Gastrocnemius medialis (tissue), 4 donors: Measurements from ENCODE around the gene TSPAN9. TPM values are rescaled to one million over a fixed set of nuclear protein-coding genes. Genes with fewer than 3 reads are reported as not detected.

Source experiments
- ATAC-seq, 2 donors: fragments of 150-250 bp; one replicate each; pipeline ENCODE4 v1.9.1; 2016
- DNase-seq, 2 donors: peaks; one replicate each; pipeline ENCODE4 v3.0.0-alpha.2; 2019
- H3K27ac ChIP-seq, 4 donors: fragments of 200-600 bp; sonication (generic); 1 replicate in 1 of 4; 2 replicates in 3 of 4; pipeline ENCODE4 v1.5.1; 2016 to 2018; ENCODE audit warnings: mild to moderate bottlenecking in 2 of 4, moderate library complexity in 1 of 4
- H3K27me3 ChIP-seq, 3 donors: fragments of 200-600 bp; sonication (generic) in 2 of 3; 1 replicate in 1 of 3; 2 replicates in 2 of 3; pipeline versions ENCODE4 v1.5.1 to v1.6.0; 2016 to 2019; ENCODE audit warnings: mild to moderate bottlenecking in 1 of 3, moderate library complexity in 1 of 3
- H3K36me3 ChIP-seq, 2 donors: fragments of 200-600 bp; sonication (generic) in 1 of 2; one replicate each; pipeline ENCODE4 v1.5.1; 2017 to 2018
- H3K4me1 ChIP-seq, 2 donors: fragments of 200-600 bp; sonication (generic) in 1 of 2; one replicate each; pipeline ENCODE4 v1.5.1; 2016 to 2017; ENCODE audit warnings: mild to moderate bottlenecking in 2 of 2
- H3K4me3 ChIP-seq, 4 donors: fragments of 200-600 bp; sonication (generic) in 3 of 4; 1 replicate in 1 of 4; 2 replicates in 3 of 4; pipeline ENCODE4 v1.5.1; 2016 to 2019; ENCODE audit warnings: mild to moderate bottlenecking in 2 of 4
- H3K9me3 ChIP-seq, 3 donors: fragments of 200-600 bp; sonication (generic) in 2 of 3; 1 replicate in 1 of 3; 2 replicates in 2 of 3; pipeline ENCODE4 v1.5.1; 2016 to 2019
- CTCF ChIP-seq, 5 experiments: fragments of 450-650 bp in 3 of 5; fragments of 200-600 bp in 2 of 5; sonication (generic) in 2 of 5; IDR thresholded peaks in 4 of 5; conservative IDR thresholded peaks in 1 of 5; 1 replicate in 4 of 5; 2 replicates in 1 of 5; pipeline ENCODE4 v1.5.1; 2016 to 2019; ENCODE audit warnings: antibody characterized with exemption in 5 of 5, mild to moderate bottlenecking in 3 of 5, moderate library complexity in 3 of 5
- POLR2A ChIP-seq, 2 donors: fragments of 450-650 bp; IDR thresholded peaks; one replicate each; pipeline ENCODE4 v1.6.1; 2017; ENCODE audit warnings: antibody characterized with exemption in 2 of 2, mild to moderate bottlenecking in 2 of 2, moderate library complexity in 2 of 2
- in situ Hi-C, 4 donors: fragments of 200-750 bp; cut with MboI; loops; one replicate each; pipeline versions ENCODE4 v1.15.0 to v1.8.0; 2017; ENCODE audit warnings: low sequenced_read_pairs in 4 of 4
- intact Hi-C: fragments of 100-400 bp; cut with DNase I; formaldehyde crosslinking; loops from one replicate; pipeline ENCODE4 v1.15.1; 2023; ENCODE audit warnings: low total_unique reads
- total RNA-seq, 4 donors: library from RNA; depleted of rRNA; stranded (reverse); fragments of >200 nt; gene quantifications; one replicate each; pipeline versions ENCODE4 v1.1.0 to v1.2.3, GENCODE V29; 2016

Gene TSPAN9
- total RNA-seq, 4 donors from 2014 or later, result 4.7 to 9.4 (median 7.4) TPM

- intact Hi-C loops (loop anchor here (5.0 kb wide), 1 partner anchor 41 kb away; no protein-coding TSS in a partner anchor), in situ Hi-C loops (loop anchor here (5.0 to 10.0 kb wide), 2 partner anchors 136 to 199 kb away; partner anchors contain the start of gene TSPAN9 (in 4 of the 4))
- H3K36me3 ChIP-seq, result no peaks in the 10 kb centered on the region
- H3K9me3 ChIP-seq, result no peaks in the 10 kb centered on the region
- TF ChIP-seq CTCF (IDR thresholded peaks at IDR 0.05 in 4 of 5, conservative IDR thresholded peaks at IDR 0.05 in 1 of 5), result no peak
- TF ChIP-seq POLR2A (IDR thresholded peaks at IDR 0.05), result no peak
- no peak for ATAC-seq
- no peak for DNase-seq
- peaks cover 8 to 9% of the 10 kb centered on the region in 2 donors for H3K4me1 ChIP-seq
- no peak overlapping the region for H3K4me3 ChIP-seq
- H3K27me3 ChIP-seq, result no peaks in the 10 kb centered on the region
- no peak overlapping the region for H3K27ac ChIP-seq
These were observed 196.3 kb downstream of the TSPAN9 start for GRCh38 chr12:3273409-3273853.

GRCh38 chr12:3274664-3275063 is 197.5 kb downstream of the TSPAN9 start:
- peaks cover 8 to 9% of the 10 kb centered on the region in 2 donors for H3K4me1 ChIP-seq
- intact Hi-C loops, result loop anchor here (1.0 to 5.0 kb wide), 3 partner anchors 42 to 200 kb away; no protein-coding TSS in a partner anchor
- no peak overlapping the region for H3K27ac ChIP-seq
- no peaks in the 10 kb centered on the region for H3K9me3 ChIP-seq
- ATAC-seq (no peak), DNase-seq (no peak)
- no peaks in the 10 kb centered on the region for H3K27me3 ChIP-seq
- no peak overlapping the region for H3K4me3 ChIP-seq
- no peak for TF ChIP-seq POLR2A (IDR thresholded peaks at IDR 0.05)
- no peak for TF ChIP-seq CTCF (IDR thresholded peaks at IDR 0.05 in 4 of 5, conservative IDR thresholded peaks at IDR 0.05 in 1 of 5)
- H3K36me3 ChIP-seq, result no peaks in the 10 kb centered on the region
- in situ Hi-C loops, result loop anchor here (5.0 to 10.0 kb wide), 3 partner anchors 137 to 200 kb away; partner anchors contain the start of gene TSPAN9 (in 4 of the 4)

- Histone ChIP-seq H3K9me3 (no peaks in the 10 kb centered on the region), H3K36me3 (no peaks in the 10 kb centered on the region), H3K4me3 (no peak overlapping the region), H3K27ac (no peak overlapping the region), H3K27me3 (no peaks in the 10 kb centered on the region), H3K4me1 (peaks cover 8 to 9% of the 10 kb centered on the region in 2 donors)
- intact Hi-C loops (loop anchor here (1.0 kb wide), 2 partner anchors 140 to 201 kb away; no protein-coding TSS in a partner anchor), in situ Hi-C loops (loop anchor here (5.0 to 10.0 kb wide), 2 partner anchors 143 to 201 kb away; partner anchors contain the start of gene TSPAN9 (in 4 of the 4))
- peak; percentile 90 to 100 (median 97) for TF ChIP-seq CTCF (IDR thresholded peaks at IDR 0.05 in 4 of 5, conservative IDR thresholded peaks at IDR 0.05 in 1 of 5)
- TF ChIP-seq POLR2A (IDR thresholded peaks at IDR 0.05), result no peak
- DNase-seq, result peak; percentile 47 to 64
- ATAC-seq, result peak; percentile 76 to 83
These were observed 198.2 kb downstream of the TSPAN9 start for GRCh38 chr12:3275171-3276041.

- peaks cover 8 to 9% of the 10 kb centered on the region in 2 donors for H3K4me1 ChIP-seq
- intact Hi-C loops, result no loop called here
- H3K9me3 ChIP-seq, result no peaks in the 10 kb centered on the region
- H3K27ac ChIP-seq, result no peak overlapping the region
- ATAC-seq (no peak), DNase-seq (no peak)
- in situ Hi-C loops, result loop anchor here (5.0 to 10.0 kb wide), 2 partner anchors 144 to 201 kb away; partner anchors contain the start of gene TSPAN9 (in 4 of the 4)
- H3K27me3 ChIP-seq, result no peaks in the 10 kb centered on the region
- TF ChIP-seq CTCF (IDR thresholded peaks at IDR 0.05 in 4 of 5, conservative IDR thresholded peaks at IDR 0.05 in 1 of 5), result no peak
- TF ChIP-seq POLR2A (IDR thresholded peaks at IDR 0.05), result no peak
- H3K36me3 ChIP-seq, result no peaks in the 10 kb centered on the region
- H3K4me3 ChIP-seq, result no peak overlapping the region
These were observed 199.0 kb downstream of the TSPAN9 start for GRCh38 chr12:3276226-3276625.
